ENCODE results near the gene CRLF2. TPM values are rescaled to one million over a fixed set of nuclear protein-coding genes. Genes with fewer than 3 reads are reported as not detected.
"Not testable (repeated sequence)": the region's sequence is repeated elsewhere in the genome, so short reads cannot be mapped to it uniquely, and the experiment has no call there.

Gene CRLF2
- total RNA-seq, 1 experiment from 2014 or later = not detected

DNA sequence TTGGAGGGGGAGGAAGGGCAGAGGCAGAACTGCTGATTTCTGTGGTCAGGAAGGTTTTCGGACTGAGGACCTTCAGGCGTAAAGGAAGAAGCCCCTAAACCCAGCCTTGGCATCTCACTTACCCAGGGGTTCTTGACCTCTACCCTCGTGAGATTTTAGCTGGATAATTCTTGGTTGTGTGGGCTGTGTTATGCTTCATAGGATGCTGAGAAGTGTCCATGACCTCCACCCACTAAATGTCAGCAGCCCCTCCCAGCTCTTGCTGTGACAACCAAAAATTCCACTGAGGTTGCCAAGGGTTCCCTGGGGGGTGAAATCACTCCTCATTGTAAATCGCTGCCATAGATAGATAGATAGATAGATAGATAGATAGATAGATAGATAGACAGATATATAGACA, 5.8 kb upstream of the CRLF2 start:
- no peak for DNase-seq (ENCODE audit: low spot score)
- in situ Hi-C loops (cut with HindIII; ENCODE audit: low sequenced_read_pairs) = no loop called here

DNA sequence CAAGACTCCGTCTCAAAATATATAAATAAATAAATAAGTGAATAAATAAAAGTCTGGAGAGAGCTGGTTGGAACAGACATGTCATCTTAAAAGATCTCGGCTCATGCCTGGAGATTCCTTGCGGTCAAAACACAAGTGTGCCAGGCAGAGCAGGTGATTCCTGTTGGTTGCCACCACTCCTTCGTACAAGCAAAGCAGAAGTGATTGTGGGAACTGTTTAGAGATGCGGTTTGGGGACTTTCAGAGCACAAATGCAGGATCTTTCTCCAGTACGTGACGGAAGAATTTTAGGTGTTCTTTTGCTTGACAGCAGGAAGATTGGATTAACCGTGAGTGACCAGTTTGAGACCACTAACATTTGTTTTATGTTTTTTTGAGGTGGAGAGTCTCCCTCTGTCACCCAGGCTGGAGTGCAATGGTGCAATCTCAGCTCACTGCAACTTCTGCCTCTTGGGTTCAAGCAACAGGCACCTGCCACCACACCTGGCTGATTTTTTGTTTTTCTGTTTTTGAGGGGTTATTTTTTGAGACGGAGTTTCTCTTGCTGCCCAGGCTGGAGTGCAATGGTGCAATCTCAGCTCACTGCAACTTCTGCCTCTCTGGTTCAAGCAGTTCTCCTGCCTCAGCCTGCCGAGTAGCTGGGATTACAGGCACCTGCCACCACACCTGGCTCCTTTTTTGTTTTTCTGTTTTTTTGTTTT, 2.8 kb upstream of the CRLF2 start:
- no peak for DNase-seq (ENCODE audit: low spot score)
- in situ Hi-C loops (cut with HindIII; ENCODE audit: low sequenced_read_pairs) = no loop called here

DNA sequence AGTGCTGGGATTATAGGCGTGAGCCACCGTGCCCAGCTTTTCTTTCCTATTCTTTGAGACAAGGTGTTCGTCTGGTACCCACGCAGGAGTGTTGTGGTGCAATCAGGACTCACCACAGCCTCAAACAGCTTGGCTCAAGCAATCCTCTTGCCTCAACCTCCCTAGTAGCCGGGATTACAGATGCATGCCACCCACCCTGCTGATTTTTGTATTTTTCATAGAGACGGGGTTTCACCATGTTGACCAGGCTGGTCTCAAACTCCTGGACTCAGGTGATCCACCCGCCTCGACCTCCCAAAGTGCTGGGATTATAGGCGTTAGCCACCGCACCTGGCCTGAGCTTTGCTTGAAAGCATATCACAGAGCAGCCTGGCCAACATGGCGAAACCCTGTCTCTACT, 1.5 kb upstream of the CRLF2 start:
- in situ Hi-C loops (cut with HindIII; ENCODE audit: low sequenced_read_pairs) = no loop called here
- no peak for DNase-seq (ENCODE audit: low spot score)

- no peak for DNase-seq (ENCODE audit: low spot score)
- in situ Hi-C loops (cut with HindIII; ENCODE audit: low sequenced_read_pairs) = no loop called here
Observed at GRCh38 chrX:1210844-1211243, 1.6 kb downstream of the CRLF2 start.

DNA sequence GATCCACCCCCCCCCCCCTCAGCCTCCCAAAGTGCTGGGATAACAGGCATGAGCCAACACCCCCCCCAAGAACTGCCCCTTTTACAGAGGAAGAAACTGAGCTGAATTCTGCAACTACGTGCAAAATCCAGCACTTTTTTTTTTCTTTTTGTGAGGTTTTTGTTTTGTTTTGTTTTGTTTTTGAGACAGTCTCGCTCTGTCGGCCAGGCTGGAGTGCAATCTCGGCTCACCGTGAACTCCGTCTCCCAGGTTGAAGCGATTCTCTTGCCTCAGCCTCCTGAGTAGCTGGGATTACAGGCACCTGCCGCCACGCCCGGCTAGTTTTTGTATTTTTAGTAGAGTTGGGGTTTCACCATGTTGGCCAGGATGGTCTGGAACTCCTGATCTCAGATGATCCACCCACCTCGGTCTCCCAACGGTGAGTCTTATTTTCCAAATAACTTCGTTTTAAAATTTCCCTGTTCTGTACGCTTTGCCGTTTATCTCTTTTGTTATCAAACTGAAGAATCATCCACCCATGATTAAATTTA, 4.9 kb downstream of the CRLF2 start:
- no peak for DNase-seq (ENCODE audit: low spot score)
- in situ Hi-C loops (cut with HindIII; ENCODE audit: low sequenced_read_pairs) = no loop called here

DNA sequence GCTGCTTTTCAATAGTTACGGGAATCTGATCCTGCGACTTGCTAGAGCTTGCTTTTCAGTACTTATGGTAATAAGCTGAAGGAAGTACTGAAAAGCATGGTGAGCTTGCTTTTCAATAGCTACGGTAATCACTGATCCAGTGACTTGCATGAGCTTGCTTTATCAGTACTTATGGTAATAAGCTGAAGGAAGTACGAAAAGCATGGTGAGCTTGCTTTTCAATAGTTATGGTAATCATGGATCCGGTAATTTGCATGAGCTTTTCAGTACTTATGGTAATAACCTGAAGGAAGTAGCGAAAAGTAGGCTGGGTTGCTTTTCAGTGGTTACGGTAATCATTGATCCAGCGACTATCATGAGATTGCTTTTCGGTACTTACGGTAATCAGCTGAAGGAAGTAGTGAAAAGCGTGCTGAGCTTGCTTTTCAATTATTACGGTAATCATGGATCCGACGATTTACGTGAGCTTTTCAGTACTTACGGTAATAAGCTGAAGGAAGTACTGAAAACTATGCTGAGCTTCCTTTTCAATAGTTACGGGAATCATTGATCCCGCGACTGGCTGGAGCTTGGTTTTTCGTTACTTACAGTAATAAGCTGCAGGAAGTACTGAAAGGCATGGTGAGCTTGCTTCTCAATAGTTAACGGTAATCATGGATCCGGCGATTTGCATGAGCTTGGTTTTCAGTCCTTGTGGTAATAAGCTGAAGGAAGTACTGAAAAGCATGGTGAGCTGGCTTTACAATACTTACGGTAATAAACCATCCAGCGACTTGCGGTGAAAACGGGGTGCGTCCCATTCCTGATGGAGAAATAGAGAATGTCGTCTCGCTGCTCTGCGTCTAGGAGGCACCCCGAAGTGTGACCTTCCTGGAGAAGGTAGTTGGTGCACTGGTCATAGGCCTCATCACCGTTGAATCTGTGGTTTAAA, 6.5 kb downstream of the CRLF2 start:
- DNase-seq (ENCODE audit: low spot score) = peak; percentile 56
- in situ Hi-C loops (cut with HindIII; ENCODE audit: low sequenced_read_pairs) = no loop called here

- in situ Hi-C loops (cut with HindIII; ENCODE audit: low sequenced_read_pairs) = no loop called here
Observed at GRCh38 chrX:1202251-1202650, 10.2 kb downstream of the CRLF2 start.

GRCh38 chrX:1196436-1196835, 16.0 kb downstream of the CRLF2 start:
- in situ Hi-C loops (cut with HindIII; ENCODE audit: low sequenced_read_pairs) = no loop called here
- DNase-seq (ENCODE audit: low spot score) = no peak

More at GRCh38 chrX:1202251-1202650, 10.2 kb downstream of the CRLF2 start:
- DNase-seq (ENCODE audit: low spot score) = no peak

- DNase-seq (ENCODE audit: low spot score); in situ Hi-C loops (cut with HindIII; ENCODE audit: low sequenced_read_pairs): not testable (repeated sequence)
Observed at GRCh38 chrX:1192196-1192595, 20.3 kb downstream of the CRLF2 start.

DNA sequence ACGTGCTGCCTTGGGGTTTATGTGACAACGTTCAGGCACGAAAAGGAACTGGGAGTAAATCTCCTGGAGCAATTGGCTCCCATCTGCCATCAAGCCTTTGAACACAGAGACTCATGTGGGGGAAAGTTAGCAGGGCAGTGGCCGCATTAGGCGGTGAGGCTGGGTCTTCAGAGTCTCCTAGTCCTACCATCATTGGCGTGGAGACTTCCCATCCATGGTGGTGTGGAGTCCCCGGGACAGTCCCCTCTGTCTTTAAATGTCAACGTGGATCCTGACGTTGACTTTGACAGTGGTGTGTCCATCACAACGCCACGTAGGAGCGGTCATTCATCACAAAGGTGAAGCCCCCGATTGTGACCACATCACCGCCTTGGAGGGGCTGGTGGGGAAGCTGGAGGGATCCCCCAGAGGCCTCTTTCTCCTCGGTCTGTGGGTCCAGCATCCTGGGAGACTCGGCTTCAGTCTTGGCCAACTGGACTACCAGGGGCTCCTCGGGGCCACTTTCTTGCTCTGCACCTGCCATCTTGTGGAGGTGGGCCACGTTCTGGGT, 21.8 kb downstream of the CRLF2 start:
- no peak for DNase-seq (ENCODE audit: low spot score)
- in situ Hi-C loops (cut with HindIII; ENCODE audit: low sequenced_read_pairs) = no loop called here

GRCh38 chrX:1185561-1185960, 26.9 kb downstream of the CRLF2 start:
- no peak for DNase-seq (ENCODE audit: low spot score)
- in situ Hi-C loops (cut with HindIII; ENCODE audit: low sequenced_read_pairs) = no loop called here

- in situ Hi-C loops (cut with HindIII; ENCODE audit: low sequenced_read_pairs) = no loop called here
- DNase-seq (ENCODE audit: low spot score) = no peak
Observed at GRCh38 chrX:1182211-1182610, 30.2 kb downstream of the CRLF2 start.

DNA sequence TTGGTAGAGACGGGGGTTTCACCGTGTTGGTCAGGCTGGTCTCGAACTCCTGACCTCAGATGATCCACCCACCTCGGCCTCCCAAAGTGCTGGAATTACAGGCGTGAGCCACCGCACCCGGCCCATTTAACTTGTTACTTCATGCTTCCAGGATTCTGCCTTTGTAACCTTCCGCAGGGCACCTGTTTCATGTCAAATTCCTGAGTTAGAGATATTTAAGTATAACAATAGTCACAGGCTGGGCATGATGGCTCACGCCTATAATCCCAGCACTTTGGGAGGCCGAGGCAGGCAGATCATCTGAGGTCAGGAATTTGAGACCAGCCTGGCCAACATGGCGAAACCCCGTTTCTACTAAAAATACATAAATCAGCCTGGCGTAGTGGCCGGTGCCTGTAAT, 30.8 kb downstream of the CRLF2 start:
- in situ Hi-C loops (cut with HindIII; ENCODE audit: low sequenced_read_pairs); DNase-seq (ENCODE audit: low spot score): not testable (repeated sequence)

GRCh38 chrX:1181170-1181569, 31.3 kb downstream of the CRLF2 start:
- in situ Hi-C loops (cut with HindIII; ENCODE audit: low sequenced_read_pairs) = no loop called here
- DNase-seq (ENCODE audit: low spot score) = no peak

GRCh38 chrX:1178580-1179057, 33.8 kb downstream of the CRLF2 start:
- in situ Hi-C loops (cut with HindIII; ENCODE audit: low sequenced_read_pairs) = no loop called here
- no peak for DNase-seq (ENCODE audit: low spot score)

GRCh38 chrX:1176531-1177320, 35.7 kb downstream of the CRLF2 start:
- in situ Hi-C loops (cut with HindIII; ENCODE audit: low sequenced_read_pairs); DNase-seq (ENCODE audit: low spot score): not testable (repeated sequence)

GRCh38 chrX:1174609-1175545, 37.6 kb downstream of the CRLF2 start:
- in situ Hi-C loops (cut with HindIII; ENCODE audit: low sequenced_read_pairs); DNase-seq (ENCODE audit: low spot score): not testable (repeated sequence)

- in situ Hi-C loops (cut with HindIII; ENCODE audit: low sequenced_read_pairs); DNase-seq (ENCODE audit: low spot score): not testable (repeated sequence)
Observed at GRCh38 chrX:1173435-1173834, 39.0 kb downstream of the CRLF2 start.
